H1 (cell line): ENCODE measurements around the gene MARCKS. TPM values are rescaled to one million over a fixed set of nuclear protein-coding genes. Genes with fewer than 3 reads are reported as not detected.

Experiments used
- EZH2 ChIP-seq: fragments of 200-600 bp; sonication (generic); IDR thresholded peaks from 2 replicates; pipeline ENCODE4 v1.7.1; 2012; ENCODE audit warnings: low read depth, mild to moderate bottlenecking, moderate library complexity, low read length, inconsistent platforms; ENCODE audit not compliant: severe bottlenecking
- GTF2F1 ChIP-seq: IDR thresholded peaks from 2 replicates; pipeline ENCODE4 v1.6.1; 2012; ENCODE audit warnings: low read depth, low read length, improper control_type of control experiment, borderline replicate concordance
- POU5F1 ChIP-seq: IDR thresholded peaks from 2 replicates; pipeline ENCODE4 v1.6.1; 2011; ENCODE audit warnings: low read depth, mild to moderate bottlenecking, low read length, moderate library complexity
- RAD21 ChIP-seq, 2 experiments: IDR thresholded peaks in 1 of 2; conservative IDR thresholded peaks in 1 of 2; 2 replicates each; pipeline ENCODE4 v1.6.1; 2011; ENCODE audit warnings: low read depth in 2 of 2, low read length in 2 of 2, improper control_type of control experiment in 1 of 2, inconsistent platforms in 1 of 2, mild to moderate bottlenecking in 1 of 2, moderate library complexity in 1 of 2
- SP4 ChIP-seq: IDR thresholded peaks from 2 replicates; pipeline ENCODE4 v1.6.1; 2012; ENCODE audit warnings: low read length, inconsistent platforms
- TAF7 ChIP-seq: optimal IDR thresholded peaks from 2 replicates; pipeline ENCODE3; 2011; ENCODE audit warnings: low read depth, mild to moderate bottlenecking, inconsistent platforms, low read length, moderate library complexity, borderline replicate concordance
- TBP ChIP-seq: IDR thresholded peaks from 2 replicates; pipeline ENCODE4 v1.6.1; 2011; ENCODE audit warnings: low read depth, low read length, improper control_type of control experiment
- polyA plus RNA-seq, 7 experiments: library from polyadenylated mRNA; depleted of rRNA in 3 of 7; stranded (reverse) in 5 of 7; unstranded in 2 of 7; fragments of >200 nt in 5 of 7; fragments of 200-250 nt in 2 of 7; gene quantifications; 1 replicate in 5 of 7; 2 replicates in 1 of 7; 4 replicates in 1 of 7; pipeline versions ENCODE4 v1.2.1 to v1.2.3, GENCODE V29; 2011 to 2013; ENCODE audit warnings: missing spikeins in 2 of 7, mixed read lengths in 2 of 7
- total RNA-seq: library from RNA; stranded (reverse); fragmentation: NEBNext Ultra II Directional; extraction: Animal tissue kit (Norgen Biotek cat#: 25700); gene quantifications from 2 replicates; pipeline ENCODE4 v1.2.1, GENCODE V29; 2021
- TF ChIP-seq, protein P1 (sequence below): fragments of 300-600 bp; sonication (generic); IDR thresholded peaks from 2 replicates; pipeline ENCODE4 v1.7.1; 2012; ENCODE audit warnings: low read length, moderate library complexity, mild to moderate bottlenecking, inconsistent platforms; ENCODE audit not compliant: insufficient replicate concordance
- TF ChIP-seq, protein P2 (sequence below), 3 experiments: IDR thresholded peaks; 1 replicate in 2 of 3; 2 replicates in 1 of 3; pipeline versions ENCODE4 v1.5.1 to v1.6.1; 2011; ENCODE audit warnings: low read length in 3 of 3, mild to moderate bottlenecking in 3 of 3, inconsistent platforms in 2 of 3, low read depth in 1 of 3, moderate library complexity in 1 of 3; ENCODE audit not compliant: insufficient read depth in 1 of 3; ENCODE audit errors: control extremely low read depth in 1 of 3

MARCKS gene
- total and polyA plus RNA-seq, 2 of the 8 experiments (the other 6 are each of a cell fraction or from before 2014, with no cell fraction given), result 26.6 to 111 TPM

DNA sequence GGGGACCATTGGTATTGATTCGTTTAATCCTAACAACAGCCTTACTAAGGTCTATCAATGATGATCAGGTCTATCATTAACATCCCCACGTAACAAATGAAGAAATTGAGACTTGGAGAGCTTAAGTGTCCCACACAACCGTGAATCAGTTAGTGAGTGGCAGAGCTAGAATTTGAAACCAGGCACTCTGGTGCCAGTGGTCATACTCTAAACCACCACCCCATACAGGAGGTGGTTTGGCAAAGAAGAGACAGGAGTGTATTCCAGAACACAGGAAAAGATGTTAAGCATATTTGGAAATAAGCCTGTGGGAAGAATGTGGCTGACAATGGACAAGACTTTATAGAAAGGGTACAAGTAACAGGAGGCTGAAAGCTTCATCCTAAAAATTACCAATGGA is 35.7 kb upstream of the MARCKS start (continued):
- TF ChIP-seq, protein P1, sequence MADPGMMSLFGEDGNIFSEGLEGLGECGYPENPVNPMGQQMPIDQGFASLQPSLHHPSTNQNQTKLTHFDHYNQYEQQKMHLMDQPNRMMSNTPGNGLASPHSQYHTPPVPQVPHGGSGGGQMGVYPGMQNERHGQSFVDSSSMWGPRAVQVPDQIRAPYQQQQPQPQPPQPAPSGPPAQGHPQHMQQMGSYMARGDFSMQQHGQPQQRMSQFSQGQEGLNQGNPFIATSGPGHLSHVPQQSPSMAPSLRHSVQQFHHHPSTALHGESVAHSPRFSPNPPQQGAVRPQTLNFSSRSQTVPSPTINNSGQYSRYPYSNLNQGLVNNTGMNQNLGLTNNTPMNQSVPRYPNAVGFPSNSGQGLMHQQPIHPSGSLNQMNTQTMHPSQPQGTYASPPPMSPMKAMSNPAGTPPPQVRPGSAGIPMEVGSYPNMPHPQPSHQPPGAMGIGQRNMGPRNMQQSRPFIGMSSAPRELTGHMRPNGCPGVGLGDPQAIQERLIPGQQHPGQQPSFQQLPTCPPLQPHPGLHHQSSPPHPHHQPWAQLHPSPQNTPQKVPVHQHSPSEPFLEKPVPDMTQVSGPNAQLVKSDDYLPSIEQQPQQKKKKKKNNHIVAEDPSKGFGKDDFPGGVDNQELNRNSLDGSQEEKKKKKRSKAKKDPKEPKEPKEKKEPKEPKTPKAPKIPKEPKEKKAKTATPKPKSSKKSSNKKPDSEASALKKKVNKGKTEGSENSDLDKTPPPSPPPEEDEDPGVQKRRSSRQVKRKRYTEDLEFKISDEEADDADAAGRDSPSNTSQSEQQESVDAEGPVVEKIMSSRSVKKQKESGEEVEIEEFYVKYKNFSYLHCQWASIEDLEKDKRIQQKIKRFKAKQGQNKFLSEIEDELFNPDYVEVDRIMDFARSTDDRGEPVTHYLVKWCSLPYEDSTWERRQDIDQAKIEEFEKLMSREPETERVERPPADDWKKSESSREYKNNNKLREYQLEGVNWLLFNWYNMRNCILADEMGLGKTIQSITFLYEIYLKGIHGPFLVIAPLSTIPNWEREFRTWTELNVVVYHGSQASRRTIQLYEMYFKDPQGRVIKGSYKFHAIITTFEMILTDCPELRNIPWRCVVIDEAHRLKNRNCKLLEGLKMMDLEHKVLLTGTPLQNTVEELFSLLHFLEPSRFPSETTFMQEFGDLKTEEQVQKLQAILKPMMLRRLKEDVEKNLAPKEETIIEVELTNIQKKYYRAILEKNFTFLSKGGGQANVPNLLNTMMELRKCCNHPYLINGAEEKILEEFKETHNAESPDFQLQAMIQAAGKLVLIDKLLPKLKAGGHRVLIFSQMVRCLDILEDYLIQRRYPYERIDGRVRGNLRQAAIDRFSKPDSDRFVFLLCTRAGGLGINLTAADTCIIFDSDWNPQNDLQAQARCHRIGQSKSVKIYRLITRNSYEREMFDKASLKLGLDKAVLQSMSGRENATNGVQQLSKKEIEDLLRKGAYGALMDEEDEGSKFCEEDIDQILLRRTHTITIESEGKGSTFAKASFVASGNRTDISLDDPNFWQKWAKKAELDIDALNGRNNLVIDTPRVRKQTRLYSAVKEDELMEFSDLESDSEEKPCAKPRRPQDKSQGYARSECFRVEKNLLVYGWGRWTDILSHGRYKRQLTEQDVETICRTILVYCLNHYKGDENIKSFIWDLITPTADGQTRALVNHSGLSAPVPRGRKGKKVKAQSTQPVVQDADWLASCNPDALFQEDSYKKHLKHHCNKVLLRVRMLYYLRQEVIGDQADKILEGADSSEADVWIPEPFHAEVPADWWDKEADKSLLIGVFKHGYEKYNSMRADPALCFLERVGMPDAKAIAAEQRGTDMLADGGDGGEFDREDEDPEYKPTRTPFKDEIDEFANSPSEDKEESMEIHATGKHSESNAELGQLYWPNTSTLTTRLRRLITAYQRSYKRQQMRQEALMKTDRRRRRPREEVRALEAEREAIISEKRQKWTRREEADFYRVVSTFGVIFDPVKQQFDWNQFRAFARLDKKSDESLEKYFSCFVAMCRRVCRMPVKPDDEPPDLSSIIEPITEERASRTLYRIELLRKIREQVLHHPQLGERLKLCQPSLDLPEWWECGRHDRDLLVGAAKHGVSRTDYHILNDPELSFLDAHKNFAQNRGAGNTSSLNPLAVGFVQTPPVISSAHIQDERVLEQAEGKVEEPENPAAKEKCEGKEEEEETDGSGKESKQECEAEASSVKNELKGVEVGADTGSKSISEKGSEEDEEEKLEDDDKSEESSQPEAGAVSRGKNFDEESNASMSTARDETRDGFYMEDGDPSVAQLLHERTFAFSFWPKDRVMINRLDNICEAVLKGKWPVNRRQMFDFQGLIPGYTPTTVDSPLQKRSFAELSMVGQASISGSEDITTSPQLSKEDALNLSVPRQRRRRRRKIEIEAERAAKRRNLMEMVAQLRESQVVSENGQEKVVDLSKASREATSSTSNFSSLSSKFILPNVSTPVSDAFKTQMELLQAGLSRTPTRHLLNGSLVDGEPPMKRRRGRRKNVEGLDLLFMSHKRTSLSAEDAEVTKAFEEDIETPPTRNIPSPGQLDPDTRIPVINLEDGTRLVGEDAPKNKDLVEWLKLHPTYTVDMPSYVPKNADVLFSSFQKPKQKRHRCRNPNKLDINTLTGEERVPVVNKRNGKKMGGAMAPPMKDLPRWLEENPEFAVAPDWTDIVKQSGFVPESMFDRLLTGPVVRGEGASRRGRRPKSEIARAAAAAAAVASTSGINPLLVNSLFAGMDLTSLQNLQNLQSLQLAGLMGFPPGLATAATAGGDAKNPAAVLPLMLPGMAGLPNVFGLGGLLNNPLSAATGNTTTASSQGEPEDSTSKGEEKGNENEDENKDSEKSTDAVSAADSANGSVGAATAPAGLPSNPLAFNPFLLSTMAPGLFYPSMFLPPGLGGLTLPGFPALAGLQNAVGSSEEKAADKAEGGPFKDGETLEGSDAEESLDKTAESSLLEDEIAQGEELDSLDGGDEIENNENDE, result no peak
- TF ChIP-seq TAF7 (no peak), POU5F1 (no peak), EZH2 (no peak), RAD21 (IDR thresholded peaks at IDR 0.05 in 1 of 2, conservative IDR thresholded peaks at IDR 0.05 in 1 of 2; ENCODE audit: low read depth in 2 of 2, low read length in 2 of 2) (no peak), SP4 (no peak), GTF2F1 (no peak), TBP (no peak)
- TF ChIP-seq, protein P2, sequence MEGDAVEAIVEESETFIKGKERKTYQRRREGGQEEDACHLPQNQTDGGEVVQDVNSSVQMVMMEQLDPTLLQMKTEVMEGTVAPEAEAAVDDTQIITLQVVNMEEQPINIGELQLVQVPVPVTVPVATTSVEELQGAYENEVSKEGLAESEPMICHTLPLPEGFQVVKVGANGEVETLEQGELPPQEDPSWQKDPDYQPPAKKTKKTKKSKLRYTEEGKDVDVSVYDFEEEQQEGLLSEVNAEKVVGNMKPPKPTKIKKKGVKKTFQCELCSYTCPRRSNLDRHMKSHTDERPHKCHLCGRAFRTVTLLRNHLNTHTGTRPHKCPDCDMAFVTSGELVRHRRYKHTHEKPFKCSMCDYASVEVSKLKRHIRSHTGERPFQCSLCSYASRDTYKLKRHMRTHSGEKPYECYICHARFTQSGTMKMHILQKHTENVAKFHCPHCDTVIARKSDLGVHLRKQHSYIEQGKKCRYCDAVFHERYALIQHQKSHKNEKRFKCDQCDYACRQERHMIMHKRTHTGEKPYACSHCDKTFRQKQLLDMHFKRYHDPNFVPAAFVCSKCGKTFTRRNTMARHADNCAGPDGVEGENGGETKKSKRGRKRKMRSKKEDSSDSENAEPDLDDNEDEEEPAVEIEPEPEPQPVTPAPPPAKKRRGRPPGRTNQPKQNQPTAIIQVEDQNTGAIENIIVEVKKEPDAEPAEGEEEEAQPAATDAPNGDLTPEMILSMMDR (IDR thresholded peaks at IDR 0.05; ENCODE audit: control extremely low read depth in 1 of 3, insufficient read depth in 1 of 3, low read depth in 1 of 3, low read length in 3 of 3), result no peak
- TF ChIP-seq, all 59 proteins: peak for 0
